Putamen (tissue), 1 donor: ENCODE measurements around the gene RAB26.
"Not testable (repeated sequence)": the region's sequence is repeated elsewhere in the genome, so short reads cannot be mapped to it uniquely, and the experiment has no call there.

ENCODE experiments used
- DNase-seq: peaks from one replicate; pipeline ENCODE4 v3.0.0-alpha.2; 2016; ENCODE audit warnings: low spot score

RAB26 gene

DNA sequence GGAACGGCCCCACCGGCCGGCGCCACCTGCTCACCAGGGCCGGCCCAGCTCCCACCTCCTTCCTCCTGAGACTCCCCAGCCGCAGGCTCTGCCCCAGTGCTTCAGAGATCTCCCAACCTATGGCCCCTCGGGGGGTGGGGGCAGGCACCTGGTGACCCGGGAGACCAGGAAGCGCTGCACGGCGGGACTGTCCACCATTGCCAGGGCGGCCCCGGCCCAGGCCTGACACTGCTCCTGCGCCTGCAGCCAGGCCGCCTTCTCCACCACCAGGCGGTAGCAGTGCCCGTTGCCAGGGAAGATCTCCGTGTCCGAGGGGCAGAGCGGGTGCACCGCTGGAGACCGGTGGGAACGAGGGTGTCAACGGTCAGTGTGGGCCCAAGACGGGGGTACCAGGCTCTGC lies 31.1 kb upstream of the RAB26 start:
- not testable (repeated sequence) for DNase-seq

DNA sequence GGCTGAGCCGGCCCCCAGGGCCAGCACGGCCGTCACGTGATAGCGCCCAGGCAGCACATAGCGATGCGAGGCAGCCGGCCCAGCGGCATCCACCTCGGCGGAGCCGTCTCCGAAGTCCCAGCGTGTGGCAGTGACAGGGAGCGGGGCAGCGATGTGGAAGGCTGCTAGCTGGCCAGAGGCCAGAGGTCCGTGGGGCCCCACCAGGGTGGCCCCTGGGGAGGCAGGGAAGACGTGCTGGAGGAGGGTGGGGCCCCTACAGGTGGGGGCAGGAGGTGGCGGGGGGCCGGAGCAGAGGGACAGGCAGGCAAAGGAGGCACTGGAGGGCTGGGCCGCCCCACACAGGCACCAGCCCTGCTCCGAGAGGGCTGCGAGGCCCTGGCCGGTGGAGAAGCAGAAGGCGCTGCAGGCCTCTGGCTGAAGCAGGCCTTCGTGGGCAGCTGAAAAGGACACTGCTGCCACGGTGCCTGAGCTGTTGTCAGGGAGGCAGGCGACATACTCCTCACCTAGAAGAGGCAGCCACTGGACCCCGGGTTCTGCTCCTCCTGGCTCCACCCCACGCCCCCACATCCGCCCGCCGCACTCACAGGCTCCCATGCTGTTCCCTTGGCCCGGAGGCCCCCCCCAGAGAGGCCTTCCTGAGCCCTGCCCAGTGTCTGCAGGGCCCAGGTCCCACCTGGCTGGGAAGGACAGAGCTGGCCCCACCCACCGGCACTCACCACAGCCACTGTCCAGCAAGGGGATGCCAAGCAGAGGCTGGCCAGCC lies 30.3 kb upstream of the RAB26 start:
- DNase-seq: not testable (repeated sequence)

DNA sequence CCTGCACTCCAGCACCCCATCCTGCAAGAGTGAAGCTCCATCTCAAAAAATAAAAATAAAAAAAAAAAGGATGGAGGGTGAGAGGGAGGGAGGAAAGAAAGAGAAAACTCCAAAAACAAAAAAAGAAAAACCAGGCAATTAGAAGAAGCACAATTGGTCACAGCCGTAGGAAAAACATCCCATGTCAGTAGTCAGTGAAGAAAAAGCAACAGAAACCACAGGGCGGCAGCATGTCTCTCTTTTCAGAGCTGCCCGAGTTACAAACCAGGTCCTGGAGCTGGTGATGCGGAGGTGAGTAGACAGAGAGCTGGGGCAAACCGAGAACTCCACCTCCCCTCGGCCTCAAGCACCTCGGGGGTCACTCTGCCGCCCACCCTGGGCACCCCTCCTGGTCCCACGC lies 27.1 kb upstream of the RAB26 start:
- DNase-seq: peak; percentile 68

DNA sequence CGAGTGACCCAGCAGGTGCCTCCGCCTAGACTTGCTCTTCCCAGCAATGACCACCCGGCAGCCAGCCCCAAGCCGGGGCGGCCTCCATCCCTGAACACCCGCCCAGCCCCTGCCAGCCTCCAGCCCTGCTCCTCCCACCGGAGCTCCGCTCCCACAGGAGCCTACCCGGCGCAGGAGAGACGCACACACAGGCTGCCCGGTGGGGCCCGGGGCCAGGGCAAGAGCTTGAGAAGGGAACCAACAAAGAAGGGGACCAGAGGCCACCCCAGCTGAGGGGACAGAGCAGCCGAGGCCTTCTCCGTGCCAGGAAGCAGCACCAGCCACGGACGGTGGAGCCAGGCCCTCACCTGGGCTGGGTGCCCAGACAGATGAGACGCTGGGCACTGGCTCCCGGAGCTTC lies 26.6 kb upstream of the RAB26 start:
- no peak for DNase-seq

DNA sequence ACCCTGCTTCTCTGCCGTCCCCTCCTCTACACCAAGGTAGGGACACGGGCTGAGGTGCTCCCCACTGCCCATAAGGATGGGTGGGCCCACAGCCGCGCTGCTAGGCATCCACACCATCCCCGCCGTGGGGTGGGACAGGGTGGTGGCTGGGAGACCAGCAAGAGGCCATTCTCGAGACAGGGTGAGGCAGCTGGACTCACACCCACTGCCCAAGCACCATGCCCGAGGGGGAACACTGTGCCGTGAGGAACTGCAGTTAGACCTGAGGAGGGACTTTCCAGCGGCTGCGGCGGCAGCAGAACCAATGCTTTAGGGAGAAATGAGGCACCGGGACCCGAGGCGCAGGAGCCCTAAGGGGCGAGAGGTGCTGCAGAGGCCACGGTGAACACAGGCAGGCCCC lies 26.0 kb upstream of the RAB26 start:
- no peak for DNase-seq

DNA sequence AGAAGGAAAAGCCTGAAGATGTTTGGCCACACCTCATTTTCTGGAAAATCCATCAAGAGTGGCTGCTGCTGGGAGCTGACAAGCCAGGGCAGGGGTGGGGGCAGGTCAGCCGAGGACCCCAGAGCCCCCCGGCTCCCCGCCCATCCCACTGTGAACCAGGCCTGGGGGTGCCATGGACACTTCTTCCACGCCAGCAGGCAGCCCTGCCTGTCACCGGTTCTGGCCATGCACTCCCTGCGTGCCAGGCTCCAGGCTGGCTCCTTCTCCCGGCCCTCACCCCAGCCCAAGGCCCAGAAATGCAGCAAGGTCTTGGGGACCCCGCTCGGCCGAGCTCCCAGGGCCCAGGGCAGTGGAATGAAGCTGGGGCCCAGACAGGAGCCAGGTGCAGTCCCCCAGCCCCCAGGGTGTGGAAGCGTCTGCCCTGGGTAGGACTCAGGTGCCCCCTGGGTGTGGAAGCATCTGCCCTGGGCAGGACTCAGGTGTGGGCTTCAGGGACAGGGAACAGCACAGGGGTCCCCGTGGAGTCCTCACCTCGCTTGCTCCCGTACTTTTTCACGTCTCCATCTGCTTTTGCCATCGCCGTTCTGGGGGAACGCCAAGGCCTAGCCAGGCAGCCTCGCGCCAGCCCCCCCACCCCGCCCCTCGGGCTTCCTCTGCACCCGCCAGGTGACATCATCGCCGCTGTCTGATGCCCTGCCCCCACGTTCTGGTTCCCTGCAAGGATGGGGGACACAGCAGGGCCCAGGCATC lies 25.3 kb upstream of the RAB26 start:
- DNase-seq: not testable (repeated sequence)

DNA sequence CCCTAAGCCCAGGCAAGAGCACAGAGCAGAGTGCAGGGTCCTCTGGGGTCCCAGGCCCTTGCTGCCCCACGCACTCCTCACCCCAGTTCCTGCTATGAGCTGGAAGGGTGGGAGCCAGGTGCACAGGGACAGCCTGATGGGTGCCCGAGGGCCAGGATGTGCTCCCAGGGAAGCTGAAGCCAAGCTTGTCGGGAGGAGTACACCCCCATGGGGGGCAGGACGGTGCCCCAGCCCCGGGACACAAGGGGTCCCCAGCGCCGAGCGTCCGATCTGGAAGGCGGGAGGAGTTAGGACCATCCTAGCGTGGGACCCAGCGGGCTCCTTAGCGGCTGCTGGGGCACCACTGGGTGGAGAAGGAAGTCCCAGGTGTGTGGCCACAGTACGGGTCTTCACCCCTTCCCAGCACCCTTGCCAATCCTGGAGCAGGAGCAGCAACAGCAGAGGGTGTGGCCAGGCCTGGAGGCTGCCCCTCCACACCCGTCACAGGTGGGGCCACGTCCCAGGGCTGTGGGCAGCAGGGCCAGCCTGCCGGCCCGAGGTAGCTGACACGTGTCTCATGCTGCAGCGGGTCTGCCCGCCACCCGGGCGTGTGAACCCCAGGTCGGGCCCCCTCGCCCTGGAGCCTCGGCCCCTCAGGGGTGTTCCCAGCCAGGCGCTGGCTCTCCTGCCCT lies 24.6 kb upstream of the RAB26 start:
- not testable (repeated sequence) for DNase-seq

DNA sequence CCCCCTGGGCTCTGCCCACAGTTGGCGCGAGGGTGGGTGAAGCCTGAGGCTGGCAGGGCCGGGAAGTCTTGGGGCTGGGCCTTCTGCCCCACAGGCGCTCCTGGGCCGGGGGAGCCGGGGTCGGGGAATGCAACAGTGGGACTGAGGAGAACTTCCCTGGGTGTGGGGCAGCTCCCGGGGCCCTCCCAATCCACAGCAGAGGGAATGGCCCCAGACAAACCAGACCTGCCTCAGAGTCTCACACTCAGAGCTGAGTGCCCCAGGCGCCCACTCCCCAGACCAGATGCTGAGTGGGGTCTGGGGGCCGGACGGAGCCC lies 24.1 kb upstream of the RAB26 start:
- DNase-seq: not testable (repeated sequence)

DNA sequence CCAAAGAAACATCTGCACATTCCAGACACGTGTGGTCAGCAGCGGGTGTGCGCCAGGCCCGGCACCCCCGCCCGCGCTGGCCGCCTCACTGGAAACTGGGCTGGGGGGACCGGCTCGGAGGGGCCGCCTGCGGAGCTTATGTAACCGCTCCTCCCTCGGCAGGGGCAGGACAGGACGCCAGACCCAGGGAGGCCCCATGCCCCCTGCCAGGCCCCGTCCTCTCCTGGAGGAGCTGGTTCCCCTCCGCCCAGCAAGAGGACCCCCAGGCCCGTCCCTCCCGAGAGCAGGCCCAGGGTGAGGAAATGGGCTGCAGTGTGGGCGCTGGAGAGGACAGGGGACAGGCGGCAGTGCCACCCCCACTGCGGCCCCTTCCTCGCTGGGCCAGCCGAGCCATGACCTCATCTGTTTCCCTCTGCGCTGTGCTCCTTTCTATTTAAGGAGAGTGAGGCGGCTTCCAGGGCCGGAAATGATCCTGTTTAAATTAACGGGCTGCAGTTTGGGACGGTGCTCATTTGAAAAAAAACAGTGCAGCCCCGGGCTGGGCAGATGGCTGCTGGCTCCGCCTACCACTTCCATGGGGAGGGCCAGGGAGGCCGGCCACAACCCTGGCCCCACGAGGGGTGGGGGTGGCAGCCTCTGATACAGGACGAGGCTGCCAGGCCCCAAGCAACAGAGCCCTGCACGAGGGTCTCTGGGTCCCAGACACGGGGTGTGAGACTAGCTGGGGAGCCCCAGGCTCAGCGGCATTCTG lies 23.6 kb upstream of the RAB26 start:
- DNase-seq: not testable (repeated sequence)

DNA sequence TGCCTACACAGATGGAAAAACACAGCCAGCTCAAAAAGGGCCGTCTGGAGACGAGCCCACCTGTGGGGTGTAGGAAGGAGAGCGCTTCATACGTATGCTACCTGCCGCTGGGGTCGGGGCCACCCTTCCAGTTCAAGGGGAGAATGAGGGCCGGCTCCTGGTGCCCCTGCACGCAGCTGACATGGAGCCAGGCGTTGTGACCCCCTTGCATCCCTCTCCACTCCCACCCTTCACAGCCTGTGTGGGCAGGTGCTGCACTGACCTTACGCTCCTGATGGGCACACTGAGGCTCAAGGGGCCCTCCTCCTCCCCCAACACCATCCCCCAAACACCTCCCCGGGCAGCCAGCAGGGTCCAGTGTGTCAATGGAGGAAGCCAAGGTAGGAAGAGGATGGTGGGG lies 22.8 kb upstream of the RAB26 start:
- not testable (repeated sequence) for DNase-seq

DNA sequence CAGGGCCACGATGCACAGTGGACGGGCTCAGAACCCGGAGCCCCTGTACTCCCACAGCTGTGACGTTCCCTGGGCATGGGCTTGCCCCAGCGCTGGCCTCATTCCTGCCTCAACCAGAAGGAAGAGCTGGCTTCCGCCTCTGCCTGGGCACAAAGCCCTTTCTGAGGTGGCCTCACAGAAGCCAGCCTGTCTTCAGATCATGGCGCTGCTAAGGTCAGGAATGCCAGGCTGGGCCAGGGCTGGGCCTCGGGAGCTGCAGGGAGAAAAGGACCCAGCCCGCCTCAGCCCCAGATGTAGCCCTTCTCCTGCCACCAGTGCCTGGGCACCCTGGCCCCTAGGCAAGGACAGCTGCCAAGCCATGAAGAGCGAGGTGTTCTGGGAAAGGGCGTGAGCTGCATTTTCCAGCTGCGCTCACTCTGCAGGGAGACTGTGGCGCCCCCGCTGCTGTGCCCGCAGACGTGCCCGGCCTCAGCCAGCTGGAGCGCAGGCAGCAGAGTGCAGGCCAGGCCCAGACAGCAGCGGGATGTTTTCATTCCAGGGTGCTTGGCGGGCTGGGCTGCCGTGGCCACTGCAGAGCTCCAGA lies 22.2 kb upstream of the RAB26 start:
- DNase-seq: peak; percentile 68

DNA sequence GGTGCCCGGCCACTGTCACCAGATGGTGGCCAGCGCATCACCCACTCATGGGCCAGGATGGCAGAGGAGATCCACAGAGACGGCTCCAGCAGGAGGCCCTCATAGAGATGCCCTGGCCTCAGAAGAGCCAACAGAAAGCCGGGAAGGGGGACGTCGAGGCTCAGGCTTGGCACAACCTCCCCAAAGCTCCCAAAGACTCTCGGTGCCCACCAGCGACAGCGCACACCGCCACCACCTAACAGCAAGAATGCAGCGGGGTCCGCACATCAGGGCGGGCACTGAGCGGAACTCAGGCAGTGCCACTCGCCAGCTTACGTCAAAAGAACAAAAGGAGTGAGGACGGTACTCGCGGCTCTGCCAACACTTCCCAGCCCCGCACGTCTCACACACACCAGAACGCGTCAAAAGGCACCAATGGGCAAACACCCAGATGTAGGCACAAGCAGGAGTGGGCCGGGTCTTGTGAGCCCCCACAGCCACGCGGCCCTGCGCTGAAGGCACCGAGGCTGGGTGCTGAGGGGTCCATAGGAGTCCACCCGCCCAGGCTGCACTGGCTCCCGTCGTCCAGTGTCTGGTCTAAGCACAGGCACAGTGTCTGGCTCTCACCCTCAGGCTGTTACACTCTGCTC lies 21.4 kb upstream of the RAB26 start:
- DNase-seq: not testable (repeated sequence)

DNA sequence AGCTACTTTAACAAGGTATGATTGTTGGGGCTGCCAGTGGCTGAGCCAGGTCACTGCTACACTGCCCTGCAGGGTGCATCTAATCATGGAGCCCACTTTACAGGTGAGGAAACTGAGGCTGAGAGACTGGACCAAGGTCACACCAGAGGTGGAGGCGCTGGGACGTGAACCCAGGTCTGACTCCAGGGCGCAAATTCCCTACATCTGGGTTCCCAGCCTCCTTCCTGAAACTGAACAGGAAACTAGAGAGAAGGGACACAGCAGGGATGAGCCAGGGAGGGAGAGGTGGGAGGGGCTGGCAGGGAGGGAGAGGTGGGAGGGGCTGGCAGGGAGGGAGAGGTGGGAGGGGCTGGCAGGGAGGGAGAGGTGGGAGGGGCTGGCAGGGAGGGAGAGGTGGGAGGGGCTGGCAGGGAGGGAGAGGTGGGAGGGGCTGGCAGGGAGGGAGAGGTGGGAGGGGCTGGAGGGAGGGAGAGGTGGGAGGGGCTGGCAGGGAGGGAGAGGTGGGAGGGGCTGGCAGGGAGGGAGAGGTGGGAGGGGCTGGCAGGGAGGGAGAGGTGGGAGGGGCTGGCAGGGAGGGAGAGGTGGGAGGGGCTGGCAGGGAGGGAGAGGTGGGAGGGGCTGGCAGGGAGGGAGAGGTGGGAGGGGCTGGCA lies 20.7 kb upstream of the RAB26 start:
- DNase-seq: not testable (repeated sequence)

DNA sequence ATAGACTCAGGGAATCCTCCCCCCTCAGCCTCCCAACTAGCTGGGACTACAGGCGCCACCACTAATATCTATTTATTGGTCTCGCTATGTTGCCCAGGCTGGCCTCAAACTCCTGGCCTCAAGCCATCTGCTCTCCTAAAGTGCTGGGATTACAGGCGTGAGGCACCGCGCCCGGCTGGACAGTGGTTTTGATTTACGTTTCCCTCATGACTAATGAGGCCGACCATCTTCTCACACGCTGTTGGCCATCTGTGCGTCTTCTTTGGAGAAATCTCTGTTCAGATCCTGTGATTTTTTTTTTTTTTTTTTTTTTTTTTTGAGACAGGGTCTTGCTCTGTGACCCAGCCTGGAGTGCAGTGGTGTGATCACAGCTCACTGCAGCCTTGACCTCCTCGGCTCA lies 19.2 kb upstream of the RAB26 start:
- not testable (repeated sequence) for DNase-seq

DNA sequence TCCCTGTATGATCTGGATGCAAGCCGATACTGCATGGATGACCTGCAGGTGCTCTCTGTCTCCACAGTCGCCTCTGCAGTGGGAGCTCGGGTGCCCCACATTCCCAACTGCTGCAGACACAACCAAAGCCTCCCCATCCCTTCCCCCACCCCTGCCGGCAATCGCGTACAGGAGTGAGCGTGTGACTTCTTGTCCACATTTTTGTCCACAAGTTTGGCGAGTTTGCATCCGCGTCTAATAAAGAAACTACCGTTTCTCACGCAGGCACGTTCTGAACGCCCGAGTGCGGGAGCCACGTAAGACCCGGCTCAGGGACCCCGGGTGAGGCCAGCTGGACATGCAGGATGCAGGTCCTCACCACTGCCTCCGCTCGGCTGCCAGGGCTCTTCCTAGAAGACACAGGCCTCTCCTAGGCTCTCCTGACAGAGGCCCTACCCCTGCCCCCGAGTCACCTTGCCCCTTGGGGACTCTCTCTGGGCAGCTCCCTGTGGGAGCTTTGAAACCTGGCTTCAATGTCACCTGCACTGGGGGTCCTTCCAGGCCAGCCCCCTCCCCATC lies 18.5 kb upstream of the RAB26 start:
- not testable (repeated sequence) for DNase-seq

DNA sequence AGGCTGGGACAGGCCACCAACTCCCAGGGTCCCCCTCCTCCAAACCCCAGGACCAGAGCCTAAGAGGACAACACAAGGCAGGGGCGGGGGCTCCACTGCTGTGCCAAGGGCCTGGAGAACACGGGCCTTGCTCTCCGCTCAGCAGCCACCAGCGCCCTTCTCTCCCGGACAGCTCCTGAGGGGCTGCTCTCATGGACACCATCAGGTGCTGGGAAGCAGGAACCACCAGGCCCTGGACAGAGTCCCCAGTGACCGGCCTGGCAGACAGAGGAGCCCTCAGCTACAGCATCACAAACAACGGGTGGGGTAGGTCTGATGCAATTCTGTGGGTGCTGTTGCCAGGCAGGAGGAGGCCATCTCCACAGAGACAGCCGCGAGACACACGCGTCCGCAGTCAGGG lies 14.6 kb upstream of the RAB26 start:
- DNase-seq: not testable (repeated sequence)

DNA sequence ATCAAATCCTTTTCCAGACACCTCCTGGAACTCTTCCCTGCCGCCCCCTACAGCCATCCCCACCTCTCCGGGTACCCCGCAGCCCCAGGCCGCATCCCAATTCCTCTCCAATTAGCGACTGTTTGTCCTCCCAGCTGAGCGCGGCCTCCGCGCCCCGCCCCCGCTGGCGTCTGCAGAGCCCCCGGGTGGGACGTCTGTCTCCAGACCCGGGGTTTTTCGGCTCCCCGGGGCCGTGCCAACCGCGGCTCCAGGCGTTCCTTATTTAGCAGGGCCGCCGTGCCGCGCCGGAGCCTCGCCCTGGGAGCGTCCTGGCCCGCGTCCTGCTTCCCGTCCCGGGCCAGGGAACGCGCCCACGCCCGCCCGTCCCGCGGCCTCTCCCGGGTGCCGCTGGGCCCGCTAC lies 13.4 kb upstream of the RAB26 start:
- DNase-seq: not testable (repeated sequence)

DNA sequence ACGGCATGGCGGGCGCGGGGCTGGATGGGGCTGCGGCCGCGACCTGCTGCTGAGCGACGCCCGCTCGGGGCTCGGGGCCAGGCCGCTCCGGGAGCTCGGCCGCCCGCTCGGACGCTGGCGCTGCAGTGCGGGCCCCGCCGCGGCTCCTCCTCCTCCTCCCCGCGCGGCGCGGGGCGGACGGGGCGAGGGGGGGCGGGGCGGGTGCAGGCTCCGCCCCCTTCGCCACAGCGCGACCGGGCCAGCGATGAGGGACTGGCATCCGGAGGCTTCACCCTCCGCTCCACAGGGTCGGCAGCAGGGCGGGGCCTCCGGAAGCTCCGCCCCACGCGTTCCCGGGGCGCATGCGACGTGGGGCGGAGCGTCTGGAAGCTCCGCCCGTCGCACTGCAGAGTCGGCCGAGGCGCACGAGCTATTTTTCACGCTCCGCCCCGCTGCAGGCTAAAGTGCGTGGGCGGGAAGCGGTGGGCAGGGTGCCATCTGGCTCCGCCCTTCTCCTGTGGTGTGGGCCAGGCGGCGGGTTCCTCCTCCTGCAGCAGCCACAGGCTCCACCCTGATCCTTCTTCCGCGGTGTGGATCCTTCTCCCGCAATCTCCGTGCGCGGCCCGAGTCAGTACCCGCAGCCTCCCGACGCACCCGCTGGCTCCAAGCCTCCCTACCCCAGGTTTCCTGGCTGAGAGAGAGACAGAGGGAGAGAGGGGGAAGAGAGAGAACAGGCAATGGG lies 12.5 kb upstream of the RAB26 start, which contains the start of gene PKD1:
Gene PKD1 (minus strand): TSS at position 129 of the 721 bp plus-strand sequence. CDS start 209 bp downstream, outside the sequence.
- DNase-seq: peak; percentile 88
